Neural cell (in vitro differentiated cells): ENCODE results near the gene NCK2. TPM values are rescaled to one million over a fixed set of nuclear protein-coding genes. Genes with fewer than 3 reads are reported as not detected.
"Not testable (repeated sequence)": the region's sequence is repeated elsewhere in the genome, so short reads cannot be mapped to it uniquely, and the experiment has no call there.

Source experiments
- H2AFZ ChIP-seq: fragments of 200-600, 300-800 bp; sonication (generic), shearing (Covaris generic); 2 replicates; pipeline ENCODE4 v1.6.0; 2014; ENCODE audit warnings: low read depth, mild to moderate bottlenecking, antibody characterized with exemption, low read length, moderate library complexity
- H3F3A ChIP-seq: fragments of 200-600 bp; shearing (Covaris generic); 2 replicates; pipeline ENCODE4 v1.6.1; 2016; ENCODE audit warnings: mild to moderate bottlenecking, moderate library complexity, mixed read lengths, antibody characterized with exemption, low read length; ENCODE audit not compliant: insufficient read depth, poor library complexity, severe bottlenecking
- H3K27ac ChIP-seq: fragments of 200-600, 300-800 bp; sonication (generic), shearing (Covaris generic); 2 replicates; pipeline ENCODE4 v1.5.1; 2014; ENCODE audit warnings: mild to moderate bottlenecking, low read length, moderate library complexity
- H3K27me3 ChIP-seq: fragments of 300-800, 200-600 bp; sonication (generic), shearing (Covaris generic); 2 replicates; pipeline ENCODE4 v1.6.0; 2014; ENCODE audit warnings: mild to moderate bottlenecking, low read depth, low read length, moderate library complexity; ENCODE audit not compliant: insufficient read depth
- H3K36me3 ChIP-seq: fragments of 300-800, 200-600 bp; sonication (generic), shearing (Covaris generic); 2 replicates; pipeline ENCODE4 v1.5.1; 2014; ENCODE audit warnings: mild to moderate bottlenecking, antibody characterized with exemption, low read length, moderate library complexity; ENCODE audit not compliant: insufficient read depth
- H3K4me2 ChIP-seq: fragments of 300-800, 200-600 bp; sonication (generic), shearing (Covaris generic); 2 replicates; pipeline ENCODE4 v1.6.0; 2014; ENCODE audit warnings: mild to moderate bottlenecking, low read length
- H3K4me3 ChIP-seq: fragments of 300-800, 200-600 bp; sonication (generic), shearing (Covaris generic); 2 replicates; pipeline ENCODE4 v1.5.1; 2014; ENCODE audit warnings: mild to moderate bottlenecking, low read length, moderate library complexity
- H3K79me2 ChIP-seq: fragments of 200-600 bp; shearing (Covaris generic); replicated peaks from 2 replicates; pipeline ENCODE4 v1.6.0; 2014; ENCODE audit warnings: mild to moderate bottlenecking, low read length, moderate library complexity; ENCODE audit not compliant: insufficient read depth
- H3K9ac ChIP-seq: fragments of 300-800, 200-600 bp; sonication (generic), shearing (Covaris generic); 2 replicates; pipeline ENCODE4 v1.6.1; 2016; ENCODE audit warnings: mild to moderate bottlenecking, low read length, mixed read lengths
- H3K9me2 ChIP-seq: fragments of 200-600 bp; shearing (Covaris generic); 2 replicates; pipeline ENCODE4 v1.6.1; 2016; ENCODE audit warnings: mild to moderate bottlenecking, low read length, mixed read lengths; ENCODE audit not compliant: insufficient read depth
- H3K9me3 ChIP-seq: fragments of 200-600, 300-800 bp; sonication (generic), shearing (Covaris generic); 2 replicates; pipeline ENCODE4 v1.6.1; 2016; ENCODE audit warnings: mild to moderate bottlenecking, mixed run types, low read length, moderate library complexity, mixed read lengths
- H4K20me1 ChIP-seq: fragments of 200-600 bp; shearing (Covaris generic); 2 replicates; pipeline ENCODE4 v1.6.1; 2016; ENCODE audit warnings: mild to moderate bottlenecking, mixed run types; ENCODE audit not compliant: insufficient read depth
- CTCF ChIP-seq: fragments of 450-650 bp; IDR thresholded peaks from 2 replicates; pipeline ENCODE4 v1.5.1; 2014; ENCODE audit warnings: antibody characterized with exemption, mild to moderate bottlenecking, moderate library complexity; ENCODE audit not compliant: poor library complexity, severe bottlenecking
- EP300 ChIP-seq: fragments of 450-650 bp; conservative IDR thresholded peaks from 2 replicates; pipeline ENCODE4 v1.6.1; 2014; ENCODE audit warnings: antibody characterized with exemption, mild to moderate bottlenecking, moderate library complexity; ENCODE audit not compliant: poor library complexity, severe bottlenecking
- EZH2 ChIP-seq: fragments of 200-600, 300-800 bp; shearing (Covaris generic), sonication (generic); IDR thresholded peaks from 2 replicates; pipeline ENCODE4 v1.6.1; 2014; ENCODE audit warnings: antibody characterized with exemption, low read length, borderline replicate concordance, mild to moderate bottlenecking; ENCODE audit not compliant: insufficient read depth, poor library complexity, severe bottlenecking
- MXI1 ChIP-seq: fragments of 450-650 bp; conservative IDR thresholded peaks from 2 replicates; pipeline ENCODE4 v1.6.1; 2014; ENCODE audit warnings: antibody characterized with exemption, mild to moderate bottlenecking; ENCODE audit not compliant: poor library complexity, severe bottlenecking
- POLR2AphosphoS5 ChIP-seq: IDR thresholded peaks from 2 replicates; pipeline ENCODE4 v1.6.1; 2012
- RAD21 ChIP-seq: fragments of 450-650 bp; conservative IDR thresholded peaks from 2 replicates; pipeline ENCODE4 v1.6.1; 2014; ENCODE audit warnings: antibody characterized with exemption, mild to moderate bottlenecking, moderate library complexity
- REST ChIP-seq: IDR thresholded peaks from 2 replicates; pipeline ENCODE4 v1.6.1; 2012; ENCODE audit warnings: borderline replicate concordance
- SMC3 ChIP-seq: fragments of 450-650 bp; conservative IDR thresholded peaks from 2 replicates; pipeline ENCODE4 v1.6.1; 2014; ENCODE audit warnings: antibody characterized with exemption, mild to moderate bottlenecking, moderate library complexity; ENCODE audit not compliant: poor library complexity
- TAF1 ChIP-seq: IDR thresholded peaks from 2 replicates; pipeline ENCODE4 v1.6.1; 2012; ENCODE audit warnings: low read depth
- polyA plus RNA-seq: library from polyadenylated mRNA; depleted of rRNA; stranded (reverse); fragments of >200 nt; gene quantifications from 2 replicates; pipeline ENCODE4 v1.2.3, GENCODE V29; 2014

Gene NCK2
- polyA plus RNA-seq, 1 donor from 2014 or later, result 49.4 TPM

GRCh38 chr2:105896765-105897163 lies 152.1 kb downstream of the NCK2 start:
- TF ChIP-seq POLR2AphosphoS5, result no peak
- no peak for TF ChIP-seq SMC3
- TF ChIP-seq RAD21, result no peak
- no peak for TF ChIP-seq MXI1
- no peak for TF ChIP-seq EZH2
- TF ChIP-seq TAF1, result no peak
- TF ChIP-seq CTCF, result no peak
- TF ChIP-seq EP300, result no peak
- no peak for TF ChIP-seq REST
- no peak overlapping the region for H3K27ac ChIP-seq
- H3K9me3 ChIP-seq, result peaks cover 8% of the 10 kb centered on the region
- H3K4me2 ChIP-seq, result no peak overlapping the region
- no peaks in the 10 kb centered on the region for H3K79me2 ChIP-seq
- H3K9me2 ChIP-seq, result no peaks in the 10 kb centered on the region
- no peak overlapping the region for H3K4me3 ChIP-seq
- H4K20me1 ChIP-seq, result no peaks in the 10 kb centered on the region
- H3F3A ChIP-seq, result no peaks in the 10 kb centered on the region
- peaks cover 7% of the 10 kb centered on the region for H3K36me3 ChIP-seq
- no peak overlapping the region for H3K9ac ChIP-seq
- no peaks in the 10 kb centered on the region for H3K27me3 ChIP-seq
- H2AFZ ChIP-seq, result no peak overlapping the region

- H3K9ac ChIP-seq, H3K4me2 ChIP-seq, H3K27me3 ChIP-seq, H3K27ac ChIP-seq, H3K9me3 ChIP-seq, H3F3A ChIP-seq, H3K36me3 ChIP-seq, H3K9me2 ChIP-seq, H2AFZ ChIP-seq, H4K20me1 ChIP-seq, H3K4me3 ChIP-seq, H3K79me2 ChIP-seq: not testable (repeated sequence)
Measured at GRCh38 chr2:105897694-105898093, 153.0 kb downstream of the NCK2 start.

- no peak overlapping the region for H2AFZ ChIP-seq
- H3K4me2 ChIP-seq, result no peak overlapping the region
- H3K79me2 ChIP-seq, result no peaks in the 10 kb centered on the region
- no peaks in the 10 kb centered on the region for H3K27me3 ChIP-seq
- no peaks in the 10 kb centered on the region for H3F3A ChIP-seq
- peaks cover 8% of the 10 kb centered on the region for H3K9me3 ChIP-seq
- H3K36me3 ChIP-seq, result no peaks in the 10 kb centered on the region
- H3K9ac ChIP-seq, result no peak overlapping the region
- no peak overlapping the region for H3K27ac ChIP-seq
- no peaks in the 10 kb centered on the region for H3K9me2 ChIP-seq
- TF ChIP-seq SMC3 (no peak), EZH2 (no peak), CTCF (no peak), TAF1 (no peak), REST (no peak), EP300 (peak; percentile 27)
- no peaks in the 10 kb centered on the region for H4K20me1 ChIP-seq
- no peak overlapping the region for H3K4me3 ChIP-seq
Measured at GRCh38 chr2:105903051-105903674, 158.5 kb downstream of the NCK2 start.
